ENCODE measurements around the gene FSD1L. TPM values are rescaled to one million over a fixed set of nuclear protein-coding genes. Genes with fewer than 3 reads are reported as not detected.
"Not testable (repeated sequence)": the region's sequence is repeated elsewhere in the genome, so short reads cannot be mapped to it uniquely, and the experiment has no call there.

FSD1L gene
- total and polyA plus RNA-seq, 2 donors = 1.6 to 2.5 TPM

DNA sequence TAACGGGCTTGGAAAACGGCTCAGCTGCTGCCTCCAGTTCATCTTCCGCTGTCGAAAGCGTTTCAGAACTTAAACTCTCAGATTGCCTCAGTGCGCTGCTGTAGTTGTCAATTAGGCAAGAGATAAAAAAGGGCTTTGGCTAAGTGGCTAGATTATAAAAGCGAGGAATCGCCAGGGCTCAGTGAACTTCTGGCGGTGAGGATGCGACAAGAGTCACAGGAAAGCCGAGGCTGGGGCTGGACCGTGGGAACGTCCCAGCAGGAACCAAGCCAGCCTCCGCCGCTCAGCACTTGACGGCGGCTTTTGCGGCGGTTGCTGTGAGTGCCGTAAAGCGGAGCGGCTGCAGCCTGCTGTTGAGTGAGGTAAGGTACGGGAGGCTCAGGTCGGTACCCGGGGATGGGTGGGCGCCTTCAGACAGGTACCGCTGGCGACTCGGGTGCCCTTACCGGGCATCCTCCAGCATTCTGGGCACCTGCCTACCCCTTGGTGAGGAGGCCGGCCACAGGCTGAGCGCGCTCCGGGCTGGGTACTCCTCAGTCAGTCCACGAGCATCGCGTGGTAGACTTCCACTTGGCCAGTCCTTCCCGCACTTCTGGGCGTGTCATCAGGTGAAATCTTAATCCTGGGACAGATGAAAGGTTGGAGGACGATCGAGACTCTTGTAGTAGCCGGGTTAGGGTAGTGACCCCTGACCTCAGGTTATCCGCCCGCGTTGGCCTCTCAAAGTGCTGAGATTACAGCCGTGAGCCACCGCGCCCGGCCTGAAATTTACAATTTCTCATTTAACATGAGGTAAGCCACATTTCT lies 110.2 kb downstream of the FSD1L start, which contains the start of gene FKTN:
TSS of gene FKTN (plus strand) at position 328 of the 807 bp plus-strand sequence. CDS start 16,902 bp downstream, outside the sequence.
- Histone ChIP-seq H3K27me3 (ENCODE audit: control insufficient read depth in 2 of 2, insufficient read depth in 1 of 2, low read length in 1 of 2) (no peaks in the 10 kb centered on the region), H3K4me3 (ENCODE audit: low read length in 2 of 2) (peak within 1 kb of the TSS; percentile 79 to 92), H3K9me3 (ENCODE audit: control insufficient read depth in 2 of 2, insufficient read depth in 1 of 2, low read length in 1 of 2) (peaks cover 0 to 2% of the 10 kb centered on the region in 2 donors), H3K27ac (ENCODE audit: low read depth in 1 of 2, low read length in 1 of 2) (peak within 1 kb of the TSS; percentile 72 to 74), H3K36me3 (ENCODE audit: control insufficient read depth in 2 of 2, insufficient read depth in 2 of 2, low read length in 1 of 2) (no peaks in the 10 kb centered on the region), H3K4me1 (ENCODE audit: control insufficient read depth in 2 of 2, insufficient read depth in 2 of 2, low read length in 2 of 2) (peaks cover 0 to 7% of the 10 kb centered on the region in 2 donors)
- DNase-seq (ENCODE audit: low read depth in 6 of 9, low spot score in 9 of 9) = peak; percentile 68 to 92 (median 79)
- WGBS = 1% methylated on average over 49 of the region's 49 CpGs

DNA sequence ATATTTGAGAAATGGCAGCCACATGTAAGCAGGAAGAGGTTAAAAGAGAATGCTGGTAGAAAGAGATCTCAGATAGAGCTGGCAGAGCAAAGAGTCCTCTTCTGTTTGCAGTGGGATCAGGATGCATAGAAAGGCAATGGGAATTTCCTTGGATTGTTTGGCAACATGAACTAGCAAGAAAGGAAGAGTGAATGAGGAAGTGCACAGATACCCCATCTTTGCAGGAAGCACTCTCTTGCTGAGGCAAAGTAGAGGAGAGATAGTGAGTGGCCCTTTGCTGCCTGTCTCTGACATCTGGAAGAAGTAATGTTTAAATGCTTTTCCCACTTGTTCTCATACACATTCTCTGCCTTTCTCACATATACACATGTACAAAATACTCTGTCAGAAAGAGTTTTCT lies 124.6 kb downstream of the FSD1L start:
- H3K27ac ChIP-seq (ENCODE audit: low read depth in 1 of 2, low read length in 1 of 2) = no peak overlapping the region
- H3K4me1 ChIP-seq (ENCODE audit: control insufficient read depth in 2 of 2, insufficient read depth in 2 of 2, low read length in 2 of 2) = no peaks in the 10 kb centered on the region
- H3K27me3 ChIP-seq (ENCODE audit: control insufficient read depth in 2 of 2, insufficient read depth in 1 of 2, low read length in 1 of 2) = no peaks in the 10 kb centered on the region
- no peaks in the 10 kb centered on the region for H3K9me3 ChIP-seq (ENCODE audit: control insufficient read depth in 2 of 2, insufficient read depth in 1 of 2, low read length in 1 of 2)
- no peak overlapping the region for H3K4me3 ChIP-seq (ENCODE audit: low read length in 2 of 2)
- no peak for DNase-seq (ENCODE audit: low read depth in 6 of 9, low spot score in 9 of 9)
- H3K36me3 ChIP-seq (ENCODE audit: control insufficient read depth in 2 of 2, insufficient read depth in 2 of 2, low read length in 1 of 2) = no peaks in the 10 kb centered on the region

DNA sequence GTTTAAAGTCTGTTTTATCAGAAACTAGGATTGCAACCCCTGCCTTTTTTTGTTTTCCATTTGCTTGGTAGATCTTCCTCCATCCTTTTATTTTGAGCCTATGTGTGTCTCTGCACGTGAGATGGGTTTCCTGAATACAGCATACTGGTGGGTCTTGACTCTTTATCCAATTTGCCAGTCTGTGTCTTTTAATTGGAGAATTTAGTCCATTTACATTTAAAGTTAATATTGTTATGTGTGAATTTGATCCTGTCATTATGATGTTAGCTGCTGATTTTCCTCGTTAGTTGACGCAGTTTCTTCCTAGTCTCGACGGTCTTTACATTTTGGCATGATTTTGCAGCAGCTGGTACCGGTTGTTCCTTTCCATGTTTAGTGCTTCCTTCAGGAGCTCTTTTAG lies 132.1 kb downstream of the FSD1L start:
- not testable (repeated sequence) for H3K27me3 ChIP-seq (ENCODE audit: control insufficient read depth in 2 of 2, insufficient read depth in 1 of 2, low read length in 1 of 2); DNase-seq (ENCODE audit: low read depth in 6 of 9, low spot score in 9 of 9); H3K4me3 ChIP-seq (ENCODE audit: low read length in 2 of 2); H3K9me3 ChIP-seq (ENCODE audit: control insufficient read depth in 2 of 2, insufficient read depth in 1 of 2, low read length in 1 of 2); H3K27ac ChIP-seq (ENCODE audit: low read depth in 1 of 2, low read length in 1 of 2); H3K36me3 ChIP-seq (ENCODE audit: control insufficient read depth in 2 of 2, insufficient read depth in 2 of 2, low read length in 1 of 2); H3K4me1 ChIP-seq (ENCODE audit: control insufficient read depth in 2 of 2, insufficient read depth in 2 of 2, low read length in 2 of 2)
- over 99% methylated on average over 6 of the region's 6 CpGs for WGBS

DNA sequence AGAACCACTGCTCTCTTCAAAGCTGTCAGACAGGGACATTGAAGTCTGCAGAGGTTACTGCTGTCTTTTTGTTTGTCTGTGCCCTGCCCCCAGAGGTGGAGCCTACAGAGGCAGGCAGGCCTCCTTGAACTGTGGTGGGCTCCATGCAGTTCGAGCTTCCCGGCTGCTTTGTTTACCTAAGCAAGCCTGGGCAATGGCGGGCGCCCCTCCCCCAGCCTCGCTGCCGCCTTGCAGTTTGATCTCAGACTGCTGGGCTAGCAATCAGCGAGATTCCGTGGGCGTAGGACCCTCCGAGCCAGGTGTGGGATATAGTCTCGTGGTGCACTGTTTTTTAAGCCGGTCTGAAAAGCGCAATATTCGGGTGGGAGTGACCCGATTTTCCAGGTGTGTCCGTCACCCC lies 133.7 kb downstream of the FSD1L start:
- DNase-seq (ENCODE audit: low read depth in 6 of 9, low spot score in 9 of 9); H3K27ac ChIP-seq (ENCODE audit: low read depth in 1 of 2, low read length in 1 of 2): not testable (repeated sequence)
- WGBS = 91% methylated on average over 16 of the region's 16 CpGs

DNA sequence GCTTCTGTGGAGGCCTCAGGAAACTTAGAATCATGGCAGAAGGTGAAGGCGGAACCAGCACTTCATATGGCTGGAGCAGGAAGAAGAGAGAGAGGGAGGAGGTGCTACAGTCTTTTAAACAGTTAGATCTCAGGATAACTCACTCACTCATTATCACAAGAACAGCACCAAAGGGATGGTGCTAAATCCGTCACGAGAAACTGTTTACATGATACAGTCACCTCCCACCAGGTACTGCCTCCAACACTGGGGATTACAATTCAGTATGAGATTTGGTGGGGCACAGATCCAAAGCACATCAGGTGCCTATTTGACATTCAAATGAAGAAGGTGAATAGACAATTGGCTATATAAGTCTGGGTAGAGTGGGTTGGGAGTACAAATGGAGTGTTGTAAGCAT lies 145.3 kb downstream of the FSD1L start:
- H3K27ac ChIP-seq (ENCODE audit: low read depth in 1 of 2, low read length in 1 of 2) = no peak overlapping the region
- H3K36me3 ChIP-seq (ENCODE audit: control insufficient read depth in 2 of 2, insufficient read depth in 2 of 2, low read length in 1 of 2) = no peaks in the 10 kb centered on the region
- no peak for DNase-seq (ENCODE audit: low read depth in 6 of 9, low spot score in 9 of 9)
- peaks cover 1 to 8% of the 10 kb centered on the region in 2 donors for H3K9me3 ChIP-seq (ENCODE audit: control insufficient read depth in 2 of 2, insufficient read depth in 1 of 2, low read length in 1 of 2)
- H3K4me3 ChIP-seq (ENCODE audit: low read length in 2 of 2) = no peak overlapping the region
- no peaks in the 10 kb centered on the region for H3K27me3 ChIP-seq (ENCODE audit: control insufficient read depth in 2 of 2, insufficient read depth in 1 of 2, low read length in 1 of 2)
- no peaks in the 10 kb centered on the region for H3K4me1 ChIP-seq (ENCODE audit: control insufficient read depth in 2 of 2, insufficient read depth in 2 of 2, low read length in 2 of 2)
- WGBS = 99% methylated on average over 3 of the region's 3 CpGs

More for the DNA sequence above, 133.7 kb downstream of the FSD1L start:
- H3K27me3 ChIP-seq (ENCODE audit: control insufficient read depth in 2 of 2, insufficient read depth in 1 of 2, low read length in 1 of 2); H3K4me3 ChIP-seq (ENCODE audit: low read length in 2 of 2); H3K36me3 ChIP-seq (ENCODE audit: control insufficient read depth in 2 of 2, insufficient read depth in 2 of 2, low read length in 1 of 2); H3K4me1 ChIP-seq (ENCODE audit: control insufficient read depth in 2 of 2, insufficient read depth in 2 of 2, low read length in 2 of 2); H3K9me3 ChIP-seq (ENCODE audit: control insufficient read depth in 2 of 2, insufficient read depth in 1 of 2, low read length in 1 of 2): not testable (repeated sequence)

Other genes with a start within 250 kb of the FSD1L start
- 13.8 TPM for gene SLC44A1, start 203.4 kb upstream of the FSD1L start, total RNA-seq
- 11.6 TPM for gene SLC44A1, start 203.4 kb upstream of the FSD1L start, polyA plus RNA-seq
- 7.3 TPM for gene FKTN, start 110.1 kb downstream of the FSD1L start, total RNA-seq
- gene FKTN, start 110.1 kb downstream of the FSD1L start, polyA plus RNA-seq = 7.1 TPM
- 0.19 TPM for gene TAL2, start 214.4 kb downstream of the FSD1L start, total RNA-seq
- gene TAL2, start 214.4 kb downstream of the FSD1L start, polyA plus RNA-seq = 0.32 TPM
- gene TMEM38B, start 246.5 kb downstream of the FSD1L start, total RNA-seq = 12.7 TPM
- gene TMEM38B, start 246.5 kb downstream of the FSD1L start, polyA plus RNA-seq = 6.3 TPM

Data from thymus (tissue), 11 donors.